Measurements from ENCODE around the gene MMUT.
A peak's percentile ranks its signal among the peaks of the same experiment; 100 is the strongest.

- TF ChIP-seq, protein P1, sequence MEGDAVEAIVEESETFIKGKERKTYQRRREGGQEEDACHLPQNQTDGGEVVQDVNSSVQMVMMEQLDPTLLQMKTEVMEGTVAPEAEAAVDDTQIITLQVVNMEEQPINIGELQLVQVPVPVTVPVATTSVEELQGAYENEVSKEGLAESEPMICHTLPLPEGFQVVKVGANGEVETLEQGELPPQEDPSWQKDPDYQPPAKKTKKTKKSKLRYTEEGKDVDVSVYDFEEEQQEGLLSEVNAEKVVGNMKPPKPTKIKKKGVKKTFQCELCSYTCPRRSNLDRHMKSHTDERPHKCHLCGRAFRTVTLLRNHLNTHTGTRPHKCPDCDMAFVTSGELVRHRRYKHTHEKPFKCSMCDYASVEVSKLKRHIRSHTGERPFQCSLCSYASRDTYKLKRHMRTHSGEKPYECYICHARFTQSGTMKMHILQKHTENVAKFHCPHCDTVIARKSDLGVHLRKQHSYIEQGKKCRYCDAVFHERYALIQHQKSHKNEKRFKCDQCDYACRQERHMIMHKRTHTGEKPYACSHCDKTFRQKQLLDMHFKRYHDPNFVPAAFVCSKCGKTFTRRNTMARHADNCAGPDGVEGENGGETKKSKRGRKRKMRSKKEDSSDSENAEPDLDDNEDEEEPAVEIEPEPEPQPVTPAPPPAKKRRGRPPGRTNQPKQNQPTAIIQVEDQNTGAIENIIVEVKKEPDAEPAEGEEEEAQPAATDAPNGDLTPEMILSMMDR (IDR thresholded peaks at IDR 0.05), result peak in 1 of 4 experiments; percentile 26
- TF ChIP-seq POLR2A (IDR thresholded peaks at IDR 0.05) (no peak), POLR2AphosphoS5 (IDR thresholded peaks at IDR 0.05) (no peak)
Measured at GRCh38 chr6:49453221-49453620, 9.8 kb downstream of the MMUT start.
